Measurements from ENCODE around the gene RFX8.

- TF ChIP-seq, protein P1, sequence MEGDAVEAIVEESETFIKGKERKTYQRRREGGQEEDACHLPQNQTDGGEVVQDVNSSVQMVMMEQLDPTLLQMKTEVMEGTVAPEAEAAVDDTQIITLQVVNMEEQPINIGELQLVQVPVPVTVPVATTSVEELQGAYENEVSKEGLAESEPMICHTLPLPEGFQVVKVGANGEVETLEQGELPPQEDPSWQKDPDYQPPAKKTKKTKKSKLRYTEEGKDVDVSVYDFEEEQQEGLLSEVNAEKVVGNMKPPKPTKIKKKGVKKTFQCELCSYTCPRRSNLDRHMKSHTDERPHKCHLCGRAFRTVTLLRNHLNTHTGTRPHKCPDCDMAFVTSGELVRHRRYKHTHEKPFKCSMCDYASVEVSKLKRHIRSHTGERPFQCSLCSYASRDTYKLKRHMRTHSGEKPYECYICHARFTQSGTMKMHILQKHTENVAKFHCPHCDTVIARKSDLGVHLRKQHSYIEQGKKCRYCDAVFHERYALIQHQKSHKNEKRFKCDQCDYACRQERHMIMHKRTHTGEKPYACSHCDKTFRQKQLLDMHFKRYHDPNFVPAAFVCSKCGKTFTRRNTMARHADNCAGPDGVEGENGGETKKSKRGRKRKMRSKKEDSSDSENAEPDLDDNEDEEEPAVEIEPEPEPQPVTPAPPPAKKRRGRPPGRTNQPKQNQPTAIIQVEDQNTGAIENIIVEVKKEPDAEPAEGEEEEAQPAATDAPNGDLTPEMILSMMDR (IDR thresholded peaks at IDR 0.05) = no peak
- no peak for TF ChIP-seq POLR2AphosphoS5 (IDR thresholded peaks at IDR 0.05)
Observed at GRCh38 chr2:101486994-101487393, 12.1 kb upstream of the RFX8 start.

Data from esophagus muscularis mucosa (tissue), 3 donors.